IPS-NIHi7 (cell line): Measurements from ENCODE around the gene MYH8.
A peak's percentile ranks its signal among the peaks of the same experiment; 100 is the strongest.

Source experiments
- DNase-seq: peaks from one replicate; pipeline ENCODE4 v3.0.0; 2012; ENCODE audit warnings: mixed read lengths; ENCODE audit errors: extremely low spot score

Gene MYH8

GRCh38 chr17:10421900-10422542, at the start of gene MYH8:
Gene MYH8 (minus strand): TSS chr17:10421950. CDS start chr17:10420227, 1,723 bp downstream.
- no peak for DNase-seq

DNA sequence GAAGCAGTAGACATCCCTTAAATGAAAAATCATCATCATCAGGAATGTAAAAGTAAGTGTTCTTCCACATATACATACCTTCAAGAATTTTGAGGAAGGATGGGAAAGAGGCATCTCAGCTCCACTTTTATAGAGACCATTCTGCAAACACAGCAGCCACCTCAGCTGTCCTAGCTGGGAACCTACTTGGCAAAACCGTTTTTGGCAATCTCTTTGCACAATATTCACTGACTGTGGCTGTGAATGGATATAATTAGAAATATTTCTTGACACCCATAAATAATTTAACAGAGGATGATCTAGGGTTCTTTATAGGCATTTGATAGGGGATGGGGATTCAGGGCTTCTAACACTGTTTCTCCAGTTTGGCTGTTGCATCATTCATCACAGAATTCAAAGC, 47.7 kb upstream of the MYH8 start, which contains the start of gene MYH4:
Gene MYH4, minus strand, starts transcription at position 101 of the 400 bp plus-strand sequence. CDS start 2,814 bp downstream, outside the sequence.
- DNase-seq: no peak

GRCh38 chr17:10463402-10463801, 41.7 kb upstream of the MYH8 start:
- peak; percentile 18 for DNase-seq

DNA sequence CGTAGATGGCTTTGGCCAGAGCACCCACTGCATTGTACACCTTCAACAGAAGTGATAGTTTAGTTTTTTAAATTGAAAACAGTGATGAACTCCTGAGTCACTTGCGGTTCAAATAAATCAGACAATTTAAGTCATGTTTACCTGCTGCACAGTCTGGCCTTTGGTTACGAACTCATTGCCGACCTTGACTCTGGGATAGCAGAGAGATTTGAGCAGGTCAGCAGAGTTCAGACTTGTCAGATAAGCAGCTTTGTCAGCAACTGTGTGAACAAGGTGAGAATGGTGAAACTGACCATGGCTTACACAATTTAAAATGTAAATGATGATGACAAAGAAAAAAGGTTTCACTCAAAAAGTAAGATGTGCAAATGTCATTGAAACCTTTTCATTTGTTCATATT, 38.3 kb upstream of the MYH8 start:
- no peak for DNase-seq

GRCh38 chr17:10458701-10459100, 37.0 kb upstream of the MYH8 start:
- no peak for DNase-seq

DNA sequence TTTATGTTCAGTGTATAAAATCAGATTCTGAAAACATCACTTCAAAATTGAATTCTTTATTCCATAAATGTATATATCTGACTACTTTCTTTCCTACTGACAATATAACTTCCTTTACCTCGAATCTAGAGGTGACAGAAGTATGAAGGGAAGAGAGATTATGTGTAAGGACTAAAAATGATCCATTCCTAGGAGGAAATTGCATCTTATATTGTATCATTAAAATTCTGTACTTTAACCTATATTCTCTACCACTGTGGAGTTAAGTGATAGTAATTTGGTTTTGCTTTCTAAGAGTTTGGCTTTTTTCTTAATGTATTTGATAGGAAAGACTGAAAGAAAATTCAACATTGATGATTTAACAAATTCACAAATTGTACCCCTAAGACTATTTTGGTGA, 36.2 kb upstream of the MYH8 start:
- DNase-seq: no peak

- no peak for DNase-seq
Observed at GRCh38 chr17:10447026-10447931, 25.5 kb upstream of the MYH8 start.

- no peak for DNase-seq
Observed at GRCh38 chr17:10439816-10440215, 18.1 kb upstream of the MYH8 start.

- DNase-seq: no peak
Observed at GRCh38 chr17:10435096-10435495, 13.3 kb upstream of the MYH8 start.

DNA sequence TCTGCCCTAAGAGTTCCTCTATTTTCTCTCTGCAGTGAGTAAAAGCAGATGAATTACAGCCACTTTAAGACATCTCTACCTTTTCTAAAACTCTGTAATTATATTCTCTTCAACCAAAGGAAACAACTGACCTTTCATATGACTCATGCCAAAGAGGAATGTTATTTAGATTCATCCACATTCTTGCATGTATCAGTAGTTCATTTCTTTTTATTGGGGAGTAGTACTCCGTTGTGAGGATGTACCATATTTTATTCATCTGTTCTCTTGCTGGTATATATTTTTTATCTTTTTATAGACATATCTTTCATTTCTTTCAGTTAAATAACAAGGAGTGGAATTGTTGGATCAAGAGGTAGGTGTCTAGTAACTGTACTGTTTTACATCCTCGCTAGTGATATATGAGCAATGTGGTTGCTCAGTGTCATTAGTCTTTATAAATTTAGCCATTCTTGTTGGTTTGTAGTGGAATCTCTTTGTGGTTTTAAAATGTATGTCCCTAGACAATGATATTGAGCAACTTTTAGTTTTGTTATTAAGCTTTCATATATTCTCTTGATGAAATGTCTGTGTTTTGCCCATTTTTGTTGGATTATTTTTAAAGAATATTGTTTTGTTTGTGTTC, 7.8 kb upstream of the MYH8 start:
- DNase-seq: no peak

DNA sequence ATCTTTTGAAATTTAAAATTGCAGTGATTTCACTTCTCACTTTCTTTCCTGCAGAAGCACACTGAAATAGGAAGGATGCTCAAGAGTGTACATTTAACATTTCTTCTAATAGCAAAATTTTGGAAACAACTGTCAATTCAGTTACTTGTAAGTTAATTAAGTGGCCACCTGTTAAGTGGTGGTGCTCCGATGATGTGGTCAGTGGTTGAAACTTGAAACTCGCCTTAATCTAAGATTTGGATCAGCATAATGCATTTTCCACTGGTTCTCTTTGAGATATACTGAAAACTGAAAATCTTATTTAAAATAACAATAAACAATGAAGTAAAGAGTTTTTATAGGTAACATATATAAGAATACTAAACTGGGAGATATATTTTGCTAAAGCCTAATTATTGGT, 7.0 kb upstream of the MYH8 start:
- no peak for DNase-seq

GRCh38 chr17:10421211-10421610, 539 bp downstream of the MYH8 start:
- DNase-seq: no peak

DNA sequence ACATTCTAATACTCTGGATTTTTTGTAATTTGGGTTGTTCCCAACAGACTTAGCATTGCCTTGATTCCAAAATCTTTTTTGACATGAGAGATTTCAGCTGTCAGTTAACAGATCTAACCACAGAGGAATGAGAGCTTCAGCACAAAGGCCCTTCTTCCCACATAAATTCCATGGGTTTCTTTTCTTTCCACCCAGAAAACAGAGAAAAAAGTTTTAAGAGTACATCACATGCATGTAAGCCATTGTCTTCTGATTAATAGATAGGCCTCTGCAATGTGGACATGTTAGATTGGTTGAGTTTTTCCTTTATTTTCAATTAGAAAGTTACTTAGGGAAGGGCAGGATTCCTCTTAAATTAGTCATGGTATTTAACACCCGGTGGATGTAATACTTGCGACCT, 939 bp downstream of the MYH8 start:
- DNase-seq: no peak

- no peak for DNase-seq
Observed at GRCh38 chr17:10417431-10417830, 4.3 kb downstream of the MYH8 start.

DNA sequence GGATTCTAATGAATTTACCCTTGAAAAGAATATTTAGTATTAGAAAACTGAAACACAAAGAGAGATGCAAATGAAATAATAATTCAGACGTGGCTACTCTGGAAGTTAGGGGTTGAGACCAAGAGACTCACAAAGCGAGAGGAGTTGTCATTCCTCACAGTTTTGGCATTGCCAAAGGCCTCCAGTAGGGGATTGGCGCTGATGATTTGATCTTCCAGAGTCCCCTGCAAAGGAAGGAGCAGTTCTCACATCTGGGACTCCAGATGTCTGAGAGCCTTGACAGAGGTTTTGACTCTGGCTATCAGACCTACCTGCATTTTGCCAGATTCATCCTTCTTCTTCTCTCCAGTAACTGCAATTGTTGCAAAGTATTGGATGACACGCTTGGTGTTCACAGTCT, 6.6 kb downstream of the MYH8 start:
- DNase-seq: no peak

GRCh38 chr17:10403589-10403988, 18.2 kb downstream of the MYH8 start:
- no peak for DNase-seq

- no peak for DNase-seq
Observed at GRCh38 chr17:10398352-10398751, 23.4 kb downstream of the MYH8 start.

GRCh38 chr17:10396524-10397163, 25.1 kb downstream of the MYH8 start:
- no peak for DNase-seq

GRCh38 chr17:10394201-10394887, 27.4 kb downstream of the MYH8 start:
- DNase-seq: no peak

- no peak for DNase-seq
Observed at GRCh38 chr17:10392880-10393279, 28.9 kb downstream of the MYH8 start.

DNA sequence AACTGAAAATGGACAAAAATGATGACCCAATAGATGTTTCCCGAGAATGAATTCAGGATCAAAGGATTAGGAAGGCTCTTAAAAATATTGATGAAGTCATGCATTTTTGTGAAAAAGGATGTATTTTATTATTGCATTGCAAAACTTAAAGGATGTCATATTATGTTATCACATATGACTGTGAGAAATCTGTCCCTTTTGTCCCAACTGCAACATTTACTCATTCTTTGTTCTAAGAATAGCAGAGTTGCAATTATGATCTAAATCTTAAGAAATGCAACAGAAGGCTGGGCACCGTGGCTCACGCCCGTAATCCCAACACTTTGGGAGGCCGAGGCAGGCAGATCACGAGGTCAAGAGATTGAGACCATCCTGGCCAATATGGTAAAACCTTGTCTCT, 35.9 kb downstream of the MYH8 start:
- no peak for DNase-seq

DNA sequence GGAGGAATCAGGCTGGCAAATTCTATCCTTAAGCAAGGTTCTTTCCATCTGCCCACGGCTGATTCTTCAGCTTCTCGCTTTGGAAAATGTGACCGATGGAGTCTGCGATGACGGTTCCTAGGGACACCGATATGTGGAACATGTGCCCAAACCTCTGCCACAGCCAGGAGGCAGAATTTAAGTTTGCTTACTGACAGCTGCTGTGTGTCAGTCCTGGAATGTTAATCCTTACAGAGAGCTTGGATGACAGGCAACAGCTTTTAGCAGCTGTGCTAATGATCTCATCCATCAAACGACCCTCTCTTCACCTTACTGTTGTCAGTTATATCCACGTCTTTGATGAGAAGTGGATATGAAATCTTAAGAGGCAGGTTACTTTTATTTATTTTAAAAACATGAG, 37.6 kb downstream of the MYH8 start:
- DNase-seq: peak; percentile 23
